Nephron progenitor cell (in vitro differentiated cells): ENCODE data around the gene C12orf57.

Experiments used
- DNase-seq: peaks from one replicate; pipeline ENCODE4 v3.0.0; 2021
- H3K27ac Mint-ChIP-seq: 2 replicates; pipeline ENCODE4 v1.8.0; 2021; ENCODE audit warnings: mild to moderate bottlenecking, moderate library complexity, mixed read lengths
- H3K27me3 Mint-ChIP-seq: 2 replicates; pipeline ENCODE4 v1.8.0; 2021; ENCODE audit warnings: mild to moderate bottlenecking, low read depth, mixed read lengths; ENCODE audit not compliant: poor library complexity
- H3K36me3 Mint-ChIP-seq: 2 replicates; pipeline ENCODE4 v1.8.0; 2021; ENCODE audit warnings: low read depth, mixed read lengths
- H3K4me1 Mint-ChIP-seq: 2 replicates; pipeline ENCODE4 v1.8.0; 2021; ENCODE audit warnings: mixed read lengths
- H3K4me3 Mint-ChIP-seq: 2 replicates; pipeline ENCODE4 v1.8.0; 2021; ENCODE audit warnings: mild to moderate bottlenecking, moderate library complexity, mixed read lengths
- H3K9me3 Mint-ChIP-seq: 2 replicates; pipeline ENCODE4 v1.8.0; 2021; ENCODE audit warnings: mild to moderate bottlenecking, moderate library complexity, mixed read lengths
- CTCF ChIP-seq: fragments of 200-600 bp; sonication (generic); IDR thresholded peaks from 2 replicates; pipeline ENCODE4 v1.5.0; 2021; ENCODE audit warnings: antibody characterized with exemption

Gene C12orf57

GRCh38 chr12:6987956-6988553 lies 44.2 kb downstream of the C12orf57 start:
- H3K9me3 Mint-ChIP-seq: no peaks in the 10 kb centered on the region
- DNase-seq: no peak
- TF ChIP-seq CTCF: no peak
- H3K4me1 Mint-ChIP-seq: no peaks in the 10 kb centered on the region
- no peak overlapping the region for H3K4me3 Mint-ChIP-seq
- peaks cover 42% of the 10 kb centered on the region for H3K36me3 Mint-ChIP-seq
- H3K27me3 Mint-ChIP-seq: no peaks in the 10 kb centered on the region
- H3K27ac Mint-ChIP-seq: no peak overlapping the region
